ENCODE results near the gene PLEKHA7.

PLEKHA7 gene

GRCh38 chr11:16767957-16768356, 246.3 kb downstream of the PLEKHA7 start:
- no peak for DNase-seq

GRCh38 chr11:16767137-16767536, 247.1 kb downstream of the PLEKHA7 start:
- no peak for DNase-seq

- DNase-seq = no peak
Observed at GRCh38 chr11:16764888-16765287, 249.3 kb downstream of the PLEKHA7 start.

GRCh38 chr11:16763746-16764145, 250.5 kb downstream of the PLEKHA7 start:
- no peak for DNase-seq

GRCh38 chr11:16759857-16760508, 254.2 kb downstream of the PLEKHA7 start:
- DNase-seq = no peak

GRCh38 chr11:16758382-16759024, 255.7 kb downstream of the PLEKHA7 start:
- no peak for DNase-seq

GRCh38 chr11:16750417-16750816, 263.8 kb downstream of the PLEKHA7 start:
- no peak for DNase-seq

GRCh38 chr11:16749666-16750065, 264.5 kb downstream of the PLEKHA7 start:
- DNase-seq = no peak

- DNase-seq = no peak
Observed at GRCh38 chr11:16749092-16749491, 265.1 kb downstream of the PLEKHA7 start.

GRCh38 chr11:16745950-16746605, 268.1 kb downstream of the PLEKHA7 start:
- DNase-seq = no peak

- DNase-seq = no peak
Observed at GRCh38 chr11:16744128-16744725, 270.0 kb downstream of the PLEKHA7 start.

- no peak for DNase-seq
Observed at GRCh38 chr11:16743478-16743877, 270.7 kb downstream of the PLEKHA7 start.

GRCh38 chr11:16741473-16741872, 272.7 kb downstream of the PLEKHA7 start:
- no peak for DNase-seq

GRCh38 chr11:16738947-16739815, 275.0 kb downstream of the PLEKHA7 start:
- no peak for DNase-seq

- DNase-seq = peak; percentile 99
Observed at GRCh38 chr11:16738193-16738946, 275.8 kb downstream of the PLEKHA7 start, which contains the start of gene C11orf58. Gene C11orf58 (plus strand): TSS chr11:16738647. CDS start chr11:16738779, 132 bp downstream.

- no peak for DNase-seq
Observed at GRCh38 chr11:16737818-16738192, 276.4 kb downstream of the PLEKHA7 start.

Data from right hindlimb (tissue), 1 donor.